AG09309 (cell line): ENCODE results near the gene VSTM2B.

Experiments
- DNase-seq: peaks from one replicate; pipeline ENCODE4 v3.0.0-alpha.2; 2010; ENCODE audit warnings: low read depth
- H3K4me3 ChIP-seq: 2 replicates; pipeline ENCODE4 v1.5.1; 2011; ENCODE audit warnings: mild to moderate bottlenecking, low read depth, low read length, moderate library complexity; ENCODE audit not compliant: control insufficient read depth
- TF ChIP-seq, protein P1 (sequence below): IDR thresholded peaks from 2 replicates; pipeline ENCODE4 v1.5.1; 2011; ENCODE audit warnings: mild to moderate bottlenecking, low read depth, low read length, inconsistent platforms; ENCODE audit not compliant: insufficient read depth, control insufficient read depth; ENCODE audit errors: missing control alignments

Gene VSTM2B

DNA sequence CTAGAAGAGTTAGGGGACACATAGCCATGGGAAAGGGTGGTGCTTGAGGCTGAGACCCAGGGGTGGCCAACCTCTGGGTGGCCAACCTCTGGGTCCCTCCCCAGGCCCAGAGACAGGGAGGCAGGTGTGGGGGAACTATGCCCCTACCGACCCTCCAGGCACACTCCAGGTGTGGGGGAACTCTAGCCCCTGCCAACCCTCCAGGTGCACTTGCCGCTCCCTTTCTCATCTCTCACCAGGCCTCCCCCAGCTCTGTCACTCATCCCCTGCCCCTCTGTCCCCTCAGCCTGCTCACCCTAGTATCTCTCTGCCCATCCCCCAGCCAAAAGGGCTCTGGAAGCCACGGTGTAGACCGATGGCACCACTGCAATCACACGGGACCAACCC lies 10.6 kb upstream of the VSTM2B start:
- TF ChIP-seq, protein P1, sequence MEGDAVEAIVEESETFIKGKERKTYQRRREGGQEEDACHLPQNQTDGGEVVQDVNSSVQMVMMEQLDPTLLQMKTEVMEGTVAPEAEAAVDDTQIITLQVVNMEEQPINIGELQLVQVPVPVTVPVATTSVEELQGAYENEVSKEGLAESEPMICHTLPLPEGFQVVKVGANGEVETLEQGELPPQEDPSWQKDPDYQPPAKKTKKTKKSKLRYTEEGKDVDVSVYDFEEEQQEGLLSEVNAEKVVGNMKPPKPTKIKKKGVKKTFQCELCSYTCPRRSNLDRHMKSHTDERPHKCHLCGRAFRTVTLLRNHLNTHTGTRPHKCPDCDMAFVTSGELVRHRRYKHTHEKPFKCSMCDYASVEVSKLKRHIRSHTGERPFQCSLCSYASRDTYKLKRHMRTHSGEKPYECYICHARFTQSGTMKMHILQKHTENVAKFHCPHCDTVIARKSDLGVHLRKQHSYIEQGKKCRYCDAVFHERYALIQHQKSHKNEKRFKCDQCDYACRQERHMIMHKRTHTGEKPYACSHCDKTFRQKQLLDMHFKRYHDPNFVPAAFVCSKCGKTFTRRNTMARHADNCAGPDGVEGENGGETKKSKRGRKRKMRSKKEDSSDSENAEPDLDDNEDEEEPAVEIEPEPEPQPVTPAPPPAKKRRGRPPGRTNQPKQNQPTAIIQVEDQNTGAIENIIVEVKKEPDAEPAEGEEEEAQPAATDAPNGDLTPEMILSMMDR = no peak
- H3K4me3 ChIP-seq = no peak overlapping the region
- no peak for DNase-seq

DNA sequence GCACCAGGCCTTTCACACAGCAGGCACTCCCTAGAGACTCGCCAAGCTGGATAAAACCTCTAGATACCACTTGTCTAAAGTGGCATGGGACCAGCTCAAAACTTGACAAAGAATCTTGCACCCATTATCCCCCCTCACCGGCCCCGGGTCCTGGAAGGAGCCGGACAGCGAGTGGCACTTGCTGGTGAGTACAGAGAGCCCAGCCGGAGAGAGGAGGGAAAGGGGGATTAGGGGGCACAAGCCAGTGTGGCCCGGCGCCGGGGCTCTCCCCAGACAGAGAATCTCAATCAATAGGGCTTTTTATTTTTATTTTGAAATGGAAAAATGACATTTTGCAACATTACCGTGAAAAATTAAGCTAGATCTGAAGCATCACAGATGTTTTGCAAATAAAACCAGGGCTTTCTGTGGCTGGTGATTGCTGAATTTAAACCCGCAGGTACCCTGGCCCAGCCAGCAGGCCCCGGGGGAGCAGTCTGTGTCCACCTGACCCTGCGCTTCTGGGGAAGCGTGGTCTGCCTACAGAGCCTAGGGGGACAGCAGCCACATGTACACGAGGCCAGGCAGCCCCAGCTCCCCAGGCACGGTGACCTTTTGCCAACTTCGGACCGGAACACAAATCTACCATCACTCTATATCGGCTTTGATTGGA lies 10.0 kb upstream of the VSTM2B start:
- no peak for DNase-seq
- TF ChIP-seq, protein P1 = no peak

DNA sequence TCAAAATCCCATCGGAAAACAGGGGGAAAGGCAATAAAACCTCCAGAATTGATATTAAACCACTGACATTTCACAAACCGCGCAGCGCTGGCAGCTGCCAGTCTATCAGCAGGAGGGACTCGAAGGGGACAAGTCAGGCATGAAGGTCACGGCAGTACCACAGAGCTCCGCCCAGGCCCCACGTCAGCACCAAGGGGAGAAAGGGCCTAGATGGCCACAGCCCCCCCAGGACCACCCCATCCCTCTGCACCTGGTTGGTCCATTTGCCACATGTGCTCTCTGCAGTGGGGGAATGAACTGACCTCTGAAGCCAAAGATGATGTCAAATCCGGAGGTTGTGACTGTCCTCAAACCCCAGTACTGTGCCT lies 9.5 kb upstream of the VSTM2B start:
- no peak for DNase-seq
- TF ChIP-seq, protein P1 = no peak
- H3K4me3 ChIP-seq = no peak overlapping the region

More for the DNA sequence above, 10.0 kb upstream of the VSTM2B start:
- no peak overlapping the region for H3K4me3 ChIP-seq

DNA sequence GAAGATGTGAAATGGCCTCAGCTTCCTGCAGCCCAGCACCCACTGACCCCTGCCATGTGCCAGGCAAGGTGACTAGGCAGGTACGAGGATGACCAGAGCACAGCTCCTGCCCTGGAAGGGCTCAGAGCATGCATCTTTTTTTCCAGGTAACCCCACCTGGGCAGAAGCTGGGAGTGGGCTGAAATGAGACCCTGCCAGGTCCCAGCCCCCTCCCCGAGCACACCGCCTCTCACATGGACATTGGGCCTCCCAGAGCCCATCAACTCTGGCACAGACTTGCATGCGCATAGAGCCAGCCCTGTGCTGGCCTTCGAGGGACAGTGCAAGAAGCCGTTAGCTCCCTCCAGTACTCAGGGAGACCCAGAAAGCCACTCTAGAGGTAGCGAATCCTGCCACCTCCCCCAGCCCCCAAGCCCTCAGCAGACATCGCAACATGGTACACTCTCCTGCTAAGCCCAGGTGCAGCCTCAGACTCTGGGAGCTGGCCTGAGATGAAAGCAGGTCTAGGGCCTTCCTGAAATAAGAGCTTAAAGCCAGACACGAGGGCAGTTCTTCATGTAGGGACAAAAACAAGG lies 8.9 kb upstream of the VSTM2B start:
- no peak for DNase-seq
- no peak overlapping the region for H3K4me3 ChIP-seq
- TF ChIP-seq, protein P1 = no peak

DNA sequence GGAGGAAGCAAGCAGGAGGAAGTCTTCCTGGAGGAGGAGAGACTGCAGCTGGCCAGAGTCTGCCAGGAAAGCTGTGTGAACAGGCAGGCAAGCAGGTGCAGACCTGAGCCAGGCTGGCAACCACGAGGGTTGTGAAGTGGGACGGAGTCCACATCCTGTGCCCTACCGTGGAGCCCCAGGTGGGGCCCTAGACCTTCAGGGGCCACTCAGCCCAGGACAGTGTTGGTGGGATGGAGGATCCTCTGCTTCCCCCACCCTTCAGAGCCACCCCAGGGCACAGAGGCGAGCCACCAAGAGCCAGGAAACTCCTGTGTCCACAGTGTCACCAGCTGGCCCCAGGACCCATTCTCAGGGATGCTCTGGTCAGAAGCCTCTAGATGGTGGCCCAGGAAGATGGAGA lies 8.4 kb upstream of the VSTM2B start:
- no peak for DNase-seq
- no peak overlapping the region for H3K4me3 ChIP-seq
- TF ChIP-seq, protein P1 = no peak

DNA sequence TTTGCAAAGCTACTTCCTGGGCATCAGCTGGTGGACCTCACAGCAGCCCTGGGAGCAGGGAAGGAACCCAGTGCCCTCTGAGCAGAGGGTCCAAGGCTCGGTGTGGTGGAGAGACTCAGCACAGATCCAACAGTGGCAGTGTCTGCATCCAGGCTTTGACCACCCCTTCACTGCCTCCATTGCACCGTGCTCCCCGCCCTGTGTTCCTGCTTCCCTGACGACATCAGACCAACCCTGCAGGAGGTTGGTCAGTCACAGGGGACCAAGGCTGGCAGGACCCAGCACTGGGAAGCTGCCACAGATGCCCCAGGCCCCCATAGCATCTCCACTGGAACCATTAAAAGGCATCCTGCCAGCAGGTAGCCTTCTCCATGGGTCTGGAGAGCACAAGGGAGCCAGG lies 7.8 kb upstream of the VSTM2B start:
- TF ChIP-seq, protein P1 = no peak
- H3K4me3 ChIP-seq = no peak overlapping the region
- DNase-seq = no peak

DNA sequence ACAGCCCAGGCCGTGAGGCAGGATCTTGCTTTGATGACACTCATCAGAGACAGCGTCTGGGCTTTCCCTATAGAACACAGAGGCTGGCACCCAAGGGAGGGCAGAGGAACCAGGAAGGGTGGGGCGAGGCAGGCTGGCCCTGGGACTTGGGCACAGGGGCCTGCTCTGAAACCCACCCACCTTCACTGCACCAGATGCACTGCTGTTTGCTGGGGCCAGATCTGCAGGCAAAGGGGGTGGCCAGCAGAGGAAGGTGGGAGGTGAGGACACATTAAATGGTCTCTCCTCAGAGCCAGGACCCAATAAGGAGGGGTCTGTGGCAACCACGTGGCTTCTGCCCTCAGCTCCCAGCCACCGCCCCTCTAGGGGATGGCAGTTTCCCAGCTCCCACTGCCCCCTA lies 6.6 kb upstream of the VSTM2B start:
- DNase-seq = no peak
- no peak overlapping the region for H3K4me3 ChIP-seq
- TF ChIP-seq, protein P1 = no peak
